Lung (tissue), 12 donors: Measurements from ENCODE around the gene GIMAP2. TPM values are rescaled to one million over a fixed set of nuclear protein-coding genes. Genes with fewer than 3 reads are reported as not detected.

Experiments used
- ATAC-seq: fragments of 200-7000 bp; cut with Tn5 transposase; one replicate; pipeline ENCODE4 v1.9.1; 2020; ENCODE audit warnings: moderate number of reproducible peaks; ENCODE audit not compliant: insufficient read depth, low FRiP score
- DNase-seq, 3 donors: peaks; one replicate each; pipeline ENCODE4 v3.0.0-alpha.2; 2013 to 2017
- H3K27ac ChIP-seq, 2 donors: one replicate each; pipeline ENCODE4 v1.5.1; 2013; ENCODE audit warnings: mild to moderate bottlenecking in 2 of 2, moderate library complexity in 2 of 2, control low read depth in 1 of 2, inconsistent platforms in 1 of 2, low read depth in 1 of 2, low read length in 1 of 2
- H3K27me3 ChIP-seq, 3 donors: one replicate each; pipeline ENCODE4 v1.5.1; 2013; ENCODE audit warnings: low read length in 2 of 3; ENCODE audit not compliant: control insufficient read depth in 3 of 3, insufficient read depth in 3 of 3
- H3K36me3 ChIP-seq, 4 donors: one replicate each; pipeline ENCODE4 v1.5.1; 2013; ENCODE audit warnings: low read length in 4 of 4, mild to moderate bottlenecking in 1 of 4, moderate library complexity in 1 of 4; ENCODE audit not compliant: control insufficient read depth in 4 of 4, insufficient read depth in 4 of 4
- H3K4me1 ChIP-seq, 5 donors: one replicate each; pipeline ENCODE4 v1.5.1; 2013; ENCODE audit warnings: low read length in 5 of 5, mild to moderate bottlenecking in 2 of 5, moderate library complexity in 1 of 5; ENCODE audit not compliant: control insufficient read depth in 5 of 5, insufficient read depth in 5 of 5
- H3K4me3 ChIP-seq: one replicate; pipeline ENCODE4 v1.5.1; 2013; ENCODE audit warnings: mild to moderate bottlenecking, control low read depth, moderate library complexity
- H3K9ac ChIP-seq, 2 donors: one replicate each; pipeline ENCODE4 v1.5.1; 2013; ENCODE audit warnings: low read length in 2 of 2, control low read depth in 1 of 2; ENCODE audit not compliant: insufficient read depth in 1 of 2
- H3K9me3 ChIP-seq, 4 donors: one replicate each; pipeline ENCODE4 v1.5.1; 2013; ENCODE audit warnings: low read length in 3 of 4, mild to moderate bottlenecking in 1 of 4, moderate library complexity in 1 of 4; ENCODE audit not compliant: control insufficient read depth in 4 of 4, insufficient read depth in 3 of 4
- CTCF ChIP-seq: IDR thresholded peaks from 2 replicates; pipeline ENCODE4 v1.5.1; 2012; ENCODE audit warnings: mild to moderate bottlenecking; ENCODE audit errors: control extremely low read depth, extremely low read depth
- WGBS, 2 donors: extraction: QIAGEN DNeasy Blood & Tissue Kit; methylation state at CpG; one replicate each; pipeline ENCODE4 v1.1.7; 2013; 5-methylcytosine and 5-hydroxymethylcytosine counted together
- polyA plus RNA-seq, 2 donors: library from polyadenylated mRNA; stranded (reverse); fragments of 200-250 nt; gene quantifications; one replicate each; pipeline ENCODE4 v1.2.1, GENCODE V29; 2013
- total RNA-seq, 2 donors: library from RNA; depleted of rRNA in 1 of 2; stranded (reverse); fragments of >200 nt in 1 of 2; gene quantifications; one replicate each; pipeline ENCODE4 v1.2.1, GENCODE V29; 2014 to 2021
- donor health status: control.
- donor health status: control.
- donor health status: Bipolar disorder and iron deficiency.
- donor health status: healthy.
- donor health status: DM: yes; HTN: yes; CAD: no.

The GIMAP2 gene
- total and polyA plus RNA-seq, 4 donors, result 10.7 to 24.9 (median 18.1) TPM

DNA sequence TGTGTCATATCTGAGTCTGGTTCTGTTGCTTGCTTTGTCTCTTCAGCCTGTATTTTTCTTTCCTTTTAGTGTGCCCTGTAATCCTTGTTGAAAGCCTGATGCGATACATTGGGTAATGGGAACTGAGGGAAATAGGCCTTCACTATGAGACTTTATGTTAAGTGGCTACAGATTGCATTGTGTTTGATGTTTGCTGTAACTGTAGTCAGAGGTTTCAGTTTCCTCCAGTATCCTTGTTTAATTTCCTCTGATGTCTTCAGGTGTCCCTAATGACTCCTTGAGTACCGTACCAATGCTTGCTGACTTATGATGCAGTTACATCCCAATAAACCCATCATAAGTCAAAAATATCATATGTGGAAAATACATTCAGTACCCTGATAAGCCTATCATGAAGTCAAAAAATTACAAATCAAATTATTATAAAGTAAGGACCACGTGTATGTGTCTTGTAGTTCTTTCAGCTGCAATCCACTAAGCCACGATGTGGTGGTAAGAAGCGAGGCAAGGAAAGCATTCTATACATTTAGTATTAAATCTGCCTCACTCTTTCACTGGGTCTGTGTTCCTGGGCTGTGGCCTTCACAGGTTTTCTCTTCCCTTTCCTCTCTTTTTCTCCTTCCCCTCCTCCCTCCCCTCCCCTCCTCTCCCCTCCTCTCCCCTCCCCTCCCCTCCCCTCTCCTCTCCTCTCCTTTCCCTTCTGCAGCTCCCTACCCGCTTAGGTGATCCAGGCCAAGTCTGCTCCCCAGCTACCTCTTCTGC lies 40.1 kb upstream of the GIMAP2 start:
- Histone ChIP-seq H3K4me3 (no peak overlapping the region), H3K4me1 (peaks cover 0 to 4% (median 0%) of the 10 kb centered on the region in 5 donors), H3K27me3 (no peaks in the 10 kb centered on the region), H3K9me3 (no peaks in the 10 kb centered on the region), H3K27ac (no peak overlapping the region), H3K36me3 (no peaks in the 10 kb centered on the region), H3K9ac (no peak overlapping the region)
- ATAC-seq (no peak), DNase-seq (no peak)
- TF ChIP-seq CTCF, result no peak
- 89 to 92% methylated on average over 5 to 6 of the region's 6 CpGs for WGBS, 2 donors

DNA sequence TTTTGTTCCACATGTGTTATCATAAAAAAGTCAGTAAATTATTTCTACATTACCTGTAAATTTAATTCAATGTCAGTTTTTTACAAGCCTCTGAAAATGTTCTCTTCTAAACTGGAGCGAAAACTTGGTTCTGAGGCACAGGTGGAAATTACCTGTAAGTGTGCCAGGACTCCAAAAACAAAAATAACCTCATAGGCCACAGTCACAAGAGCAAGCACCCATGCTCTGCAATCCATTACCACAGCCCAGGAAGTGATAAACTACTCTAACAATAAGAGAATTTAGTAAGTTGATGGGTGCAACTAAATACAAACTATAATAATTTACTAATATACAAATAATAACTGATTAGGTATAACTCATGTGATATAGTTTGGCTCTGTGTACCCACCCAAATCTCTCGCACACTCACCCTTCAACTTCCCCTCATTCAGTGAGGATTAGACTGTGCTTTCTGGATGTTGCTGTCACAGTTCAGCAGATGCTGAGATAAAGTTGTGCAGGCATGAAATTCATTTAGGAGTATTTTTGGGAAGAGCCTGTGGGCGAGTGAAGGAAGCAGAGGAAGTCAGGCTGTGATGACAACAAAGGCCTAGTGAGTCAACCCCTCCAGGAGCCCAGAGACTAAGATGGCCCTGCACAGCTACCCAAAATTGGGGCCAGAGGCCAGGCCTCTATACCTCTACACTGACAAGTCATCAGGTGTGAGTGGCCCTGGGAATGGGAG lies 37.0 kb upstream of the GIMAP2 start:
- DNase-seq (no peak), ATAC-seq (no peak)
- H3K27ac ChIP-seq, result no peak overlapping the region
- TF ChIP-seq CTCF, result no peak
- H3K9ac ChIP-seq, result no peak overlapping the region
- H3K4me3 ChIP-seq, result no peak overlapping the region
- H3K4me1 ChIP-seq, result peaks cover 0 to 4% (median 0%) of the 10 kb centered on the region in 5 donors
- 63 to 68% methylated on average over 3 of the region's 3 CpGs for WGBS, 2 donors
- no peaks in the 10 kb centered on the region for H3K27me3 ChIP-seq
- H3K9me3 ChIP-seq, result no peaks in the 10 kb centered on the region
- no peaks in the 10 kb centered on the region for H3K36me3 ChIP-seq

- no peak overlapping the region for H3K27ac ChIP-seq
- no peak for ATAC-seq
Observed at GRCh38 chr7:150649080-150649385, 36.5 kb upstream of the GIMAP2 start.

More at GRCh38 chr7:150649080-150649385, 36.5 kb upstream of the GIMAP2 start:
- Histone ChIP-seq H3K4me3 (no peak overlapping the region), H3K36me3 (no peaks in the 10 kb centered on the region), H3K9me3 (no peaks in the 10 kb centered on the region), H3K4me1 (peaks cover 0 to 4% (median 0%) of the 10 kb centered on the region in 5 donors), H3K27me3 (no peaks in the 10 kb centered on the region), H3K9ac (no peak overlapping the region)
- 24 to 53% methylated on average over 3 of the region's 3 CpGs for WGBS, 2 donors
- no peak for DNase-seq
- no peak for TF ChIP-seq CTCF
